ENCODE measurements around the gene WDR1.

The WDR1 gene

GRCh38 chr4:10063544-10064300 is 52.9 kb downstream of the WDR1 start:
- Histone ChIP-seq H3K4me3 (ENCODE audit: low read length in 2 of 2) (no peak overlapping the region), H3K9ac (ENCODE audit: low read length in 2 of 2) (no peak overlapping the region), H3K27ac (ENCODE audit: low read length) (no peak overlapping the region), H3K9me3 (ENCODE audit: control insufficient read depth in 2 of 2, low read length in 2 of 2) (no peaks in the 10 kb centered on the region), H3K27me3 (ENCODE audit: control insufficient read depth in 1 of 2, insufficient read depth in 2 of 2, low read length in 2 of 2) (no peaks in the 10 kb centered on the region), H3K4me1 (ENCODE audit: control insufficient read depth, insufficient read depth, low read length) (peaks cover 9% of the 10 kb centered on the region), H3K36me3 (ENCODE audit: control insufficient read depth in 2 of 2, insufficient read depth in 2 of 2, low read length in 2 of 2) (peaks cover 11 to 24% of the 10 kb centered on the region in 2 donors)

- no peak overlapping the region for H3K9ac ChIP-seq (ENCODE audit: low read length in 2 of 2)
- no peak overlapping the region for H3K4me3 ChIP-seq (ENCODE audit: low read length in 2 of 2)
- H3K27ac ChIP-seq (ENCODE audit: low read length), result no peak overlapping the region
- no peaks in the 10 kb centered on the region for H3K27me3 ChIP-seq (ENCODE audit: control insufficient read depth in 1 of 2, insufficient read depth in 2 of 2, low read length in 2 of 2)
- H3K9me3 ChIP-seq (ENCODE audit: control insufficient read depth in 2 of 2, low read length in 2 of 2), result no peaks in the 10 kb centered on the region
- H3K4me1 ChIP-seq (ENCODE audit: control insufficient read depth, insufficient read depth, low read length), result peaks cover 9% of the 10 kb centered on the region
- peaks cover 8 to 10% of the 10 kb centered on the region in 2 donors for H3K36me3 ChIP-seq (ENCODE audit: control insufficient read depth in 2 of 2, insufficient read depth in 2 of 2, low read length in 2 of 2)
Observed at GRCh38 chr4:10061650-10062415, 54.8 kb downstream of the WDR1 start.

- H3K4me3 ChIP-seq (ENCODE audit: low read length in 2 of 2), result no peak overlapping the region
- peaks cover 7% of the 10 kb centered on the region for H3K4me1 ChIP-seq (ENCODE audit: control insufficient read depth, insufficient read depth, low read length)
- H3K27me3 ChIP-seq (ENCODE audit: control insufficient read depth in 1 of 2, insufficient read depth in 2 of 2, low read length in 2 of 2), result no peaks in the 10 kb centered on the region
- no peaks in the 10 kb centered on the region for H3K36me3 ChIP-seq (ENCODE audit: control insufficient read depth in 2 of 2, insufficient read depth in 2 of 2, low read length in 2 of 2)
- no peaks in the 10 kb centered on the region for H3K9me3 ChIP-seq (ENCODE audit: control insufficient read depth in 2 of 2, low read length in 2 of 2)
- no peak overlapping the region for H3K27ac ChIP-seq (ENCODE audit: low read length)
- no peak overlapping the region for H3K9ac ChIP-seq (ENCODE audit: low read length in 2 of 2)
Observed at GRCh38 chr4:10058371-10058770, 58.2 kb downstream of the WDR1 start.

- H3K27ac ChIP-seq (ENCODE audit: low read length), result no peak overlapping the region
- no peaks in the 10 kb centered on the region for H3K36me3 ChIP-seq (ENCODE audit: control insufficient read depth in 2 of 2, insufficient read depth in 2 of 2, low read length in 2 of 2)
- peaks cover 4% of the 10 kb centered on the region for H3K4me1 ChIP-seq (ENCODE audit: control insufficient read depth, insufficient read depth, low read length)
- no peak overlapping the region for H3K4me3 ChIP-seq (ENCODE audit: low read length in 2 of 2)
- H3K27me3 ChIP-seq (ENCODE audit: control insufficient read depth in 1 of 2, insufficient read depth in 2 of 2, low read length in 2 of 2), result no peaks in the 10 kb centered on the region
- no peaks in the 10 kb centered on the region for H3K9me3 ChIP-seq (ENCODE audit: control insufficient read depth in 2 of 2, low read length in 2 of 2)
- H3K9ac ChIP-seq (ENCODE audit: low read length in 2 of 2), result no peak overlapping the region
Observed at GRCh38 chr4:10057023-10057395, 59.6 kb downstream of the WDR1 start.

GRCh38 chr4:10056334-10057022 is 60.1 kb downstream of the WDR1 start:
- no peaks in the 10 kb centered on the region for H3K9me3 ChIP-seq (ENCODE audit: control insufficient read depth in 2 of 2, low read length in 2 of 2)
- H3K27me3 ChIP-seq (ENCODE audit: control insufficient read depth in 1 of 2, insufficient read depth in 2 of 2, low read length in 2 of 2), result no peaks in the 10 kb centered on the region
- peaks cover 4% of the 10 kb centered on the region for H3K4me1 ChIP-seq (ENCODE audit: control insufficient read depth, insufficient read depth, low read length)
- H3K9ac ChIP-seq (ENCODE audit: low read length in 2 of 2), result no peak overlapping the region
- H3K4me3 ChIP-seq (ENCODE audit: low read length in 2 of 2), result no peak overlapping the region
- no peak overlapping the region for H3K27ac ChIP-seq (ENCODE audit: low read length)
- no peaks in the 10 kb centered on the region for H3K36me3 ChIP-seq (ENCODE audit: control insufficient read depth in 2 of 2, insufficient read depth in 2 of 2, low read length in 2 of 2)

- H3K9me3 ChIP-seq (ENCODE audit: control insufficient read depth in 2 of 2, low read length in 2 of 2), result no peaks in the 10 kb centered on the region
- H3K4me1 ChIP-seq (ENCODE audit: control insufficient read depth, insufficient read depth, low read length), result peaks cover 4% of the 10 kb centered on the region
- H3K27ac ChIP-seq (ENCODE audit: low read length), result no peak overlapping the region
- no peak overlapping the region for H3K4me3 ChIP-seq (ENCODE audit: low read length in 2 of 2)
- no peaks in the 10 kb centered on the region for H3K36me3 ChIP-seq (ENCODE audit: control insufficient read depth in 2 of 2, insufficient read depth in 2 of 2, low read length in 2 of 2)
- no peak overlapping the region for H3K9ac ChIP-seq (ENCODE audit: low read length in 2 of 2)
- H3K27me3 ChIP-seq (ENCODE audit: control insufficient read depth in 1 of 2, insufficient read depth in 2 of 2, low read length in 2 of 2), result no peaks in the 10 kb centered on the region
Observed at GRCh38 chr4:10055871-10056270, 60.7 kb downstream of the WDR1 start.

GRCh38 chr4:10054571-10055041 is 62.0 kb downstream of the WDR1 start:
- Histone ChIP-seq H3K27ac (ENCODE audit: low read length) (no peak overlapping the region), H3K27me3 (ENCODE audit: control insufficient read depth in 1 of 2, insufficient read depth in 2 of 2, low read length in 2 of 2) (no peaks in the 10 kb centered on the region), H3K9ac (ENCODE audit: low read length in 2 of 2) (no peak overlapping the region), H3K4me3 (ENCODE audit: low read length in 2 of 2) (no peak overlapping the region), H3K9me3 (ENCODE audit: control insufficient read depth in 2 of 2, low read length in 2 of 2) (no peaks in the 10 kb centered on the region), H3K4me1 (ENCODE audit: control insufficient read depth, insufficient read depth, low read length) (peaks cover 4% of the 10 kb centered on the region), H3K36me3 (ENCODE audit: control insufficient read depth in 2 of 2, insufficient read depth in 2 of 2, low read length in 2 of 2) (no peaks in the 10 kb centered on the region)

GRCh38 chr4:10053635-10054453 is 62.8 kb downstream of the WDR1 start:
- Histone ChIP-seq H3K9ac (ENCODE audit: low read length in 2 of 2) (no peak overlapping the region), H3K36me3 (ENCODE audit: control insufficient read depth in 2 of 2, insufficient read depth in 2 of 2, low read length in 2 of 2) (no peaks in the 10 kb centered on the region), H3K4me1 (ENCODE audit: control insufficient read depth, insufficient read depth, low read length) (peaks cover 4% of the 10 kb centered on the region), H3K27me3 (ENCODE audit: control insufficient read depth in 1 of 2, insufficient read depth in 2 of 2, low read length in 2 of 2) (no peaks in the 10 kb centered on the region), H3K27ac (ENCODE audit: low read length) (no peak overlapping the region), H3K4me3 (ENCODE audit: low read length in 2 of 2) (no peak overlapping the region), H3K9me3 (ENCODE audit: control insufficient read depth in 2 of 2, low read length in 2 of 2) (no peaks in the 10 kb centered on the region)

- Histone ChIP-seq H3K4me3 (ENCODE audit: low read length in 2 of 2) (no peak overlapping the region), H3K36me3 (ENCODE audit: control insufficient read depth in 2 of 2, insufficient read depth in 2 of 2, low read length in 2 of 2) (no peaks in the 10 kb centered on the region), H3K27me3 (ENCODE audit: control insufficient read depth in 1 of 2, insufficient read depth in 2 of 2, low read length in 2 of 2) (no peaks in the 10 kb centered on the region), H3K9ac (ENCODE audit: low read length in 2 of 2) (no peak overlapping the region), H3K27ac (ENCODE audit: low read length) (no peak overlapping the region), H3K4me1 (ENCODE audit: control insufficient read depth, insufficient read depth, low read length) (peaks cover 4% of the 10 kb centered on the region), H3K9me3 (ENCODE audit: control insufficient read depth in 2 of 2, low read length in 2 of 2) (no peaks in the 10 kb centered on the region)
Observed at GRCh38 chr4:10051517-10052135, 65.0 kb downstream of the WDR1 start.

- Histone ChIP-seq H3K27ac (ENCODE audit: low read length) (no peak overlapping the region), H3K9ac (ENCODE audit: low read length in 2 of 2) (no peak overlapping the region), H3K4me3 (ENCODE audit: low read length in 2 of 2) (no peak overlapping the region), H3K27me3 (ENCODE audit: control insufficient read depth in 1 of 2, insufficient read depth in 2 of 2, low read length in 2 of 2) (no peaks in the 10 kb centered on the region), H3K4me1 (ENCODE audit: control insufficient read depth, insufficient read depth, low read length) (no peaks in the 10 kb centered on the region), H3K36me3 (ENCODE audit: control insufficient read depth in 2 of 2, insufficient read depth in 2 of 2, low read length in 2 of 2) (no peaks in the 10 kb centered on the region), H3K9me3 (ENCODE audit: control insufficient read depth in 2 of 2, low read length in 2 of 2) (no peaks in the 10 kb centered on the region)
Observed at GRCh38 chr4:10050721-10051120, 65.9 kb downstream of the WDR1 start.
